ENCODE results near the gene CASZ1.

The CASZ1 gene

DNA sequence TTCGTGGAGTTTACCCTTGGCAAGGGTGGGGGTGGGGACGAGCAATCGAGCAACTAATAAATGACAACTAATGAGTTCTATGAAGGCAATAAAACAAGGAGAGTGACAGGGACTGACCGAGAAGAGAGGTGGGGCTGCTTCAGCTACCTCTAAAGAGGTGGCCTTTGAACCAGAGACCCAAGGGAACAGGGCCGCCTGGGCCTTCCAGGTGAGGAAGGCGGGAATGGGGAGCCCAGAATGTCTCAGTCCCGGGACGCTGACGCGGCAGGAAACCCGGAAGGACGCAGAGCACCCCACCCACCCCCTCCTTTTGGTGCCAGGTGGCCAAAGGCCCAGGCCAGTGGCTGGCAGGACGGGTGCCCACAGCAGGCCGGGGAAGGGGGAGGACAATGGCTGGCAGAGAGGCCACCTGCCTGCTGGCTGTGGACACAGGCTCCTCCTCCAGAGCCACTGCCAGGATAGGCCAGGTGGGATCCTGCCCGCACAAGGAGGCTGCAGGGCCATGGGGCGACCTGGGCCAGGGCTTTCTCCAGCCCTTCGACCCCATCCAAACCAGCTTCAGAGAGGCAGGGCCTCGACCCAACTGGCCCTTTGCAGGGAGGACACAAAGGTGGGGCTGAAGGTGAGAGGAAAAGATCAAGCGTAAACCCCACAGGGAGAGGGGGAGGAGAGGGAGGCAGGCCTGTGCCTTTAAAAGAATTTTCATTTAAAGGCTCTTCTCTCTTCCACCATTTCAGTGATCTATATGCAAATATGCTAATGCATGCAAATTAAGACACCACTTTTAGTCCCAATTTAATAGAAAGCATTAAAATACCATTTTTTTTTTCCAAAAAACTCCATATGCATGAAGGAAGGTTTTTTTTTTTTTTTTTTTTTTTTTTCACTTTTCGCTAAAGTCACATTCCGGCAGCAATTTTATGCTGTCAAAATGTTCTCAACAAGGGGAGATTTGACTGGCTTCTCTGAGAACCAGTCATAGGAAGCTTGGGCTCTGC is 58.1 kb downstream of the CASZ1 start:
- no peak for DNase-seq
- H3K9ac ChIP-seq (ENCODE audit: low read depth, low read length), result no peak overlapping the region

DNA sequence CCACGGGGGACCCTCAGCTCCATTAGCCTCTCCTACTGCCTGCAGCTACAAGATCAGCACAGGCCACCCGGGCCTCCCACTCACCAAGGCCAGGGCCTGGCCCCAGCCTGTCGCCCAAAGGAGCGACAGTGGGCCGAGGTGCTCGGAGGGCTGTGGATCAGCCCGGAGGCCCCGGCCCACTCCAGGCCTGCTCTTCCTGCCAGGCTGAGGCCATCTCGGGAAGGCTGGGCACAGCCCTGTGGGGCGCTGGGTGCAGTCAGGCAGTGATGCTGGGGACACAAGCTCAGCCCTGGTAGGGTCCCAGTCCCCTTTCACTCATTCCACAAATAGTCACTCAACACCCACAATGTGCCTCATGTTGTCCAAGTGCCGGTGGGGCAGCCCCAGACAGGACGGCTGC is 58.8 kb downstream of the CASZ1 start:
- Histone ChIP-seq H4K20me1 (ENCODE audit: insufficient read depth, low read length) (no peaks in the 10 kb centered on the region), H3K4me3 (ENCODE audit: low read depth in 1 of 2, low read length in 2 of 2) (no peak overlapping the region), H3K9me3 (ENCODE audit: insufficient read depth, low read length, severe bottlenecking) (no peaks in the 10 kb centered on the region), H3K9ac (ENCODE audit: low read depth, low read length) (no peak overlapping the region), H3K4me1 (ENCODE audit: insufficient read depth, low read length) (no peaks in the 10 kb centered on the region), H2AFZ (ENCODE audit: low read depth, low read length) (no peak overlapping the region), H3K27ac (ENCODE audit: low read length) (no peak overlapping the region), H3K4me2 (ENCODE audit: insufficient read depth, low read length) (no peak overlapping the region), H3K79me2 (ENCODE audit: insufficient read depth, low read length) (no peaks in the 10 kb centered on the region), H3K27me3 (ENCODE audit: insufficient read depth, low read length, poor library complexity) (peaks cover 11% of the 10 kb centered on the region), H3K36me3 (ENCODE audit: insufficient read depth, low read length) (no peaks in the 10 kb centered on the region)
- TF ChIP-seq CTCF (IDR thresholded peaks at IDR 0.05; ENCODE audit: borderline replicate concordance, extremely low read depth, low read length, poor library complexity, severe bottlenecking), result no peak
- TF ChIP-seq EZH2 (IDR thresholded peaks at IDR 0.05; ENCODE audit: borderline replicate concordance, low read depth, low read length, severe bottlenecking), result no peak
- DNase-seq (no peak), ATAC-seq (ENCODE audit: insufficient read depth, low read depth) (no peak)

More for the DNA sequence above, 58.1 kb downstream of the CASZ1 start:
- Histone ChIP-seq H3K27me3 (ENCODE audit: insufficient read depth, low read length, poor library complexity) (peaks cover 11% of the 10 kb centered on the region), H4K20me1 (ENCODE audit: insufficient read depth, low read length) (no peaks in the 10 kb centered on the region; the same call in 1 of the 2 replicates), H3K36me3 (ENCODE audit: insufficient read depth, low read length) (no peaks in the 10 kb centered on the region), H3K4me2 (ENCODE audit: insufficient read depth, low read length) (no peak overlapping the region), H3K27ac (ENCODE audit: low read length) (no peak overlapping the region), H3K4me3 (ENCODE audit: low read depth in 1 of 2, low read length in 2 of 2) (no peak overlapping the region), H2AFZ (ENCODE audit: low read depth, low read length) (no peak overlapping the region), H3K79me2 (ENCODE audit: insufficient read depth, low read length) (no peaks in the 10 kb centered on the region), H3K4me1 (ENCODE audit: insufficient read depth, low read length) (no peaks in the 10 kb centered on the region), H3K9me3 (ENCODE audit: insufficient read depth, low read length, severe bottlenecking) (no peaks in the 10 kb centered on the region)
- no peak for TF ChIP-seq CTCF (IDR thresholded peaks at IDR 0.05; ENCODE audit: borderline replicate concordance, extremely low read depth, low read length, poor library complexity, severe bottlenecking)
- TF ChIP-seq EZH2 (IDR thresholded peaks at IDR 0.05; ENCODE audit: borderline replicate concordance, low read depth, low read length, severe bottlenecking), result no peak
- no peak for ATAC-seq (ENCODE audit: insufficient read depth, low read depth)

DNA sequence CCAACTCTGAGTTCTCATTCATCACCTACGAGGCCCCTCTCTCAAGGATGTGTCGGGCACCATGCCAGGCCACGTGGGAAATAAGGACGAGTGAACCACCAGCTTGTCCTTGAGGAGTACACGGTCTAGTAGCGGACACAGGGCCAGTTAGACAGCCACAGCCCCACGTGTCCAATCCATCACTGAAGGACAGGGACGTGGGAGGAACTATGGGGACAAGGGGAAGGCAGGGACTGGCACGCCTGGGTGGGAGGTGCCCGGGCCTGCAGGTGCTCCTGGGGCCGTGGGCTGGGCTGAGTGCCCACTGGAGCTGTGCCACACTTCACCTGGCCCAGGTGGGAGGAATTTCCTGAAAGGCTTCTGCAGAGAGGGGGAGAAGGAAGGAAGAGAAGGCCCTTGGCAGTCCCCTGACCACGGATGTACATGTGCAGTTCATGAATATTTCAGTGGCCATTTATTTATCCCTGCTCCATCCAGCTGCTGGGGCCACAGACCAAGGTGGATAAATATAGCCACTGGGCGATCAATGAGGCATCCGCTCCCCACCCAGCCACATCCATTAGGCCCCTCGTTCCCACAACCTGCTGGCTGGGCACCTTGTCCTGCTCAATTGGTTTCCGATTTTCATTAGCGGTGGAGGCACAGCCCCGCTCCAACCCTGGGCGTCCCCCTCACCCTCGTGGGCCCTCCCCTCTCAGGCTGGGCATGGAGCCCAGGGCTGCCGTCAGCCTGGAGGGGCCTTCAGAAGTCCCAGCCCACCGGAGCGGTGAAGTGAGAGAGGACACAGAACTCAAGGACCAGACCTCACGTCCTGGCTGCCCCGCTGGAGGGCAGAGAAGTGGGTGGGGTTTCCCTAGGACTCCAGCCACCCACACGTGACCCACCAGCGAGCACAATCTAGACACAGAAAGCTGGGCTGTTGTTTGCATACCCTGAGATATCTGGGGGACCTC is 59.5 kb downstream of the CASZ1 start:
- Histone ChIP-seq H3K9me3 (ENCODE audit: insufficient read depth, low read length, severe bottlenecking) (no peaks in the 10 kb centered on the region), H3K4me2 (ENCODE audit: insufficient read depth, low read length) (no peak overlapping the region), H3K4me1 (ENCODE audit: insufficient read depth, low read length) (no peaks in the 10 kb centered on the region), H3K36me3 (ENCODE audit: insufficient read depth, low read length) (no peaks in the 10 kb centered on the region), H2AFZ (ENCODE audit: low read depth, low read length) (no peak overlapping the region), H4K20me1 (ENCODE audit: insufficient read depth, low read length) (no peaks in the 10 kb centered on the region), H3K4me3 (ENCODE audit: low read depth in 1 of 2, low read length in 2 of 2) (no peak overlapping the region), H3K9ac (ENCODE audit: low read depth, low read length) (no peak overlapping the region), H3K79me2 (ENCODE audit: insufficient read depth, low read length) (no peaks in the 10 kb centered on the region), H3K27me3 (ENCODE audit: insufficient read depth, low read length, poor library complexity) (peaks cover 4% of the 10 kb centered on the region), H3K27ac (ENCODE audit: low read length) (no peak overlapping the region)
- DNase-seq (no peak), ATAC-seq (ENCODE audit: insufficient read depth, low read depth) (no peak)
- TF ChIP-seq CTCF (IDR thresholded peaks at IDR 0.05; ENCODE audit: borderline replicate concordance, extremely low read depth, low read length, poor library complexity, severe bottlenecking) (no peak), EZH2 (IDR thresholded peaks at IDR 0.05; ENCODE audit: borderline replicate concordance, low read depth, low read length, severe bottlenecking) (no peak)

All from DND-41 (cell line).